CD14-positive monocyte (primary cell): Measurements from ENCODE around the gene TEX261. TPM values are rescaled to one million over a fixed set of nuclear protein-coding genes. Genes with fewer than 3 reads are reported as not detected.
A peak's percentile ranks its signal among the peaks of the same experiment; 100 is the strongest.

Experiments used
- DNase-seq, 3 donors: peaks; one replicate each; pipeline ENCODE4 v3.0.0-alpha.2; 2011 to 2022
- H2AFZ ChIP-seq: 2 replicates; pipeline ENCODE4 v1.6.0; 2012; ENCODE audit warnings: mild to moderate bottlenecking, low read depth, low read length, inconsistent platforms; ENCODE audit not compliant: insufficient read depth, poor library complexity, severe bottlenecking
- H3K27ac ChIP-seq, 2 donors: 1 replicate in 1 of 2; 2 replicates in 1 of 2; pipeline ENCODE4 v1.5.1; 2012 to 2013; ENCODE audit warnings: low read length in 2 of 2, control low read depth in 1 of 2, inconsistent platforms in 1 of 2, low read depth in 1 of 2, mild to moderate bottlenecking in 1 of 2
- H3K27me3 ChIP-seq, 2 donors: one replicate each; pipeline versions ENCODE4 v1.6.0 to v1.6.1; 2011 to 2013; ENCODE audit warnings: low read length in 2 of 2; ENCODE audit not compliant: control insufficient read depth in 2 of 2, insufficient read depth in 2 of 2
- H3K36me3 ChIP-seq, 2 donors: replicated peaks in 1 of 2; 1 replicate in 1 of 2; 2 replicates in 1 of 2; pipeline versions ENCODE4 v1.5.1 to v1.6.1; 2012 to 2013; ENCODE audit warnings: low read length in 2 of 2, control low read depth in 1 of 2, inconsistent platforms in 1 of 2, mild to moderate bottlenecking in 1 of 2; ENCODE audit not compliant: insufficient read depth in 2 of 2, control insufficient read depth in 1 of 2
- H3K4me1 ChIP-seq, 2 donors: 1 replicate in 1 of 2; 2 replicates in 1 of 2; pipeline versions ENCODE4 v1.5.1 to v1.6.1; 2012 to 2013; ENCODE audit warnings: low read length in 2 of 2, control low read depth in 1 of 2, inconsistent platforms in 1 of 2, mild to moderate bottlenecking in 1 of 2, moderate library complexity in 1 of 2; ENCODE audit not compliant: insufficient read depth in 2 of 2, control insufficient read depth in 1 of 2
- H3K4me2 ChIP-seq: replicated peaks from 2 replicates; pipeline ENCODE3; 2012; ENCODE audit warnings: low read length, moderate library complexity, mild to moderate bottlenecking; ENCODE audit not compliant: poor library complexity, severe bottlenecking; ENCODE audit errors: extremely low read depth
- H3K4me3 ChIP-seq, 3 experiments: fragments of 200-600 bp in 1 of 3; sonication (generic) in 1 of 3; replicated peaks in 1 of 3; 1 replicate in 2 of 3; 2 replicates in 1 of 3; pipeline ENCODE4 v1.5.1; 2011 to 2013; ENCODE audit warnings: low read length in 3 of 3, mild to moderate bottlenecking in 3 of 3, control low read depth in 2 of 3, low read depth in 2 of 3, inconsistent platforms in 1 of 3, moderate library complexity in 1 of 3
- H3K79me2 ChIP-seq: 2 replicates; pipeline ENCODE4 v1.6.0; 2012; ENCODE audit warnings: mild to moderate bottlenecking, control low read depth, inconsistent platforms, low read length, moderate library complexity; ENCODE audit not compliant: insufficient read depth
- H3K9ac ChIP-seq: 2 replicates; pipeline ENCODE4 v1.6.0; 2017; ENCODE audit warnings: low read length, mild to moderate bottlenecking; ENCODE audit not compliant: insufficient read depth, poor library complexity, severe bottlenecking
- H3K9me3 ChIP-seq, 2 donors: replicated peaks in 1 of 2; 1 replicate in 1 of 2; 2 replicates in 1 of 2; pipeline versions ENCODE4 v1.5.1 to v1.6.1; 2012 to 2013; ENCODE audit warnings: low read length in 2 of 2, control low read depth in 1 of 2; ENCODE audit not compliant: control insufficient read depth in 1 of 2, insufficient read depth in 1 of 2
- H4K20me1 ChIP-seq: 2 replicates; pipeline ENCODE4 v1.6.0; 2012; ENCODE audit warnings: mild to moderate bottlenecking, low read length, control low read depth, moderate library complexity; ENCODE audit not compliant: insufficient read depth
- H3K27ac Mint-ChIP-seq, 7 donors: one replicate each; pipeline ENCODE4 v1.8.0; 2020; ENCODE audit warnings: mild to moderate bottlenecking in 7 of 7, mixed read lengths in 7 of 7, moderate library complexity in 6 of 7, inconsistent platforms in 2 of 7
- H3K27me3 Mint-ChIP-seq, 3 donors: one replicate each; pipeline ENCODE4 v1.8.0; 2021 to 2022; ENCODE audit warnings: low read depth in 3 of 3, mild to moderate bottlenecking in 3 of 3, mixed read lengths in 3 of 3, moderate library complexity in 3 of 3, inconsistent platforms in 1 of 3
- H3K36me3 Mint-ChIP-seq, 2 donors: one replicate each; pipeline ENCODE4 v1.8.0; 2020; ENCODE audit warnings: mixed read lengths in 2 of 2, inconsistent platforms in 1 of 2, mild to moderate bottlenecking in 1 of 2
- H3K4me1 Mint-ChIP-seq: one replicate; pipeline ENCODE4 v1.8.0; 2020; ENCODE audit warnings: mild to moderate bottlenecking, mixed read lengths
- H3K4me3 Mint-ChIP-seq, 2 donors: one replicate each; pipeline ENCODE4 v1.8.0; 2020; ENCODE audit warnings: mild to moderate bottlenecking in 2 of 2, mixed read lengths in 2 of 2, moderate library complexity in 1 of 2
- H3K9me3 Mint-ChIP-seq, 7 donors: one replicate each; pipeline ENCODE4 v1.8.0; 2020 to 2022; ENCODE audit warnings: mixed read lengths in 7 of 7, mild to moderate bottlenecking in 6 of 7, moderate library complexity in 6 of 7, inconsistent platforms in 2 of 7
- CTCF ChIP-seq: fragments of 200-600 bp; IDR thresholded peaks from one replicate; pipeline ENCODE4 v1.8.0; 2022; ENCODE audit warnings: antibody characterized with exemption, mild to moderate bottlenecking
- WGBS: methylation state at CpG from one replicate; pipeline ENCODE4 v1.1.5; 2013; ENCODE audit warnings: missing lambda C conversion rate; ENCODE audit not compliant: insufficient coverage; 5-methylcytosine and 5-hydroxymethylcytosine counted together
- intact Hi-C, 2 donors: fragments of 100-400 bp; cut with micrococcal nuclease; formaldehyde crosslinking; loops; one replicate each; pipeline versions ENCODE4 v1.15.0 to v1.15.1; 2023
- polyA plus RNA-seq, 3 donors: library from polyadenylated mRNA; depleted of rRNA in 1 of 3; unstranded in 2 of 3; stranded (reverse) in 1 of 3; fragments of 300-500 nt in 2 of 3; fragments of >200 nt in 1 of 3; fragmentation: Illumina TruSeq in 2 of 3; gene quantifications; 1 replicate in 2 of 3; 2 replicates in 1 of 3; pipeline ENCODE4 v1.2.3, GENCODE V29; 2012 to 2021

TEX261 gene
- polyA plus RNA-seq, 3 donors = 20.1 to 32.2 (median 30.6) TPM

DNA sequence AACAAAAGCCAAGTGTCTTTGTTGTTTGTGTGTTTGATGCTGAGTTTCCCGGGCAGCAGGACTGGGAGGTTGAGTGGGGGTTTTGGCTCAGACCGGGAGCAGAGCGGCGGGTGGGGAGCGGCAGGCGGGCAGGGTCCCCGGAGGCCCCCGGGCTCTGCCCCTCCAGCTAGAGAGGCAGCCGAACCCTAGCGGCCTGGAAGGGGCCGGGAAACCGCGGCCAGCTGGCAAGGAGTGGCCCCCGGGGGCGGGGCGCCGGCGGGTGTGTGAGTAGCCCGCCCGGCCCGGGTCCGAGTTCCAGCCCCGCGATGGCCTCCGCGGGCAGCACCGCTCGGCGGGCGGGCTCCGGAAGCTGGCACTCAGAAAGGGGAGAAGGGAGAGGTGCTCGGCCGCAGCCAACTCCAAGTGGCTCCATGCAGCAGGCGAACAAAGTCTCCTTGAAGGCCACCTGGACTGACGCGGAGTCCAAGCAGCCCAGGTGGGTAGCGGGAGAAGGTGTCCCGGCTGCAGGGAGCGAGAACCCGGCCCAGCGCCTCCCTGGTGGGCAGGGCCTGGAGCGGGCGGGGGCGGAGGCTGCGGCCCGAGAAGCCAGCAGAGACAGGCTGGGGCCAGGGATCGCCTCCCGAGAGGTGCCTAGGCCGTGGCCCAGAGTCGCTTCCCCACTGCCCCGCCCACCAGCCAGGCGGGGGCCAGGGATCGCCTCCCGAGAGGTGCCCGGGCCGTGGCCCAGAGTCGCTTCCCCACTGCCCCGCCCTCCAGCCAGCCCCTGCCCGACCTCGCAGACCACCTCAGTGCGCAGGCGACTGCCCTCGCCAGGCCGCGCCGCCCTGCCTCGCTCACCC lies 16.1 kb downstream of the TEX261 start, which contains the start of gene ANKRD53:
Gene ANKRD53 (plus strand): TSS at position 290 of the 839 bp plus-strand sequence. CDS start 16 bp downstream, at position 306.
- 3% methylated on average over 67 of the region's 67 CpGs for WGBS
- H3K27ac ChIP-seq = peak within 1 kb of the TSS; percentile 70 to 88
- H3K36me3 ChIP-seq = no peaks in the 10 kb centered on the region
- DNase-seq = peak in 2 of 3 donors; percentile 20 to 26
- TF ChIP-seq CTCF = no peak
- intact Hi-C loops = no loop called here
- H2AFZ ChIP-seq = peak within 1 kb of the TSS; percentile 89
- H3K4me3 Mint-ChIP-seq = peak within 1 kb of the TSS; percentile 86 to 94
- peaks cover 2 to 18% of the 10 kb centered on the region in 2 donors for H3K27me3 ChIP-seq
- H4K20me1 ChIP-seq = no peaks in the 10 kb centered on the region
- H3K4me3 ChIP-seq = peak within 1 kb of the TSS; percentile 82 to 99 (median 87)
- H3K4me1 ChIP-seq = peaks cover 18 to 24% of the 10 kb centered on the region in 2 donors
- peak within 1 kb of the TSS; percentile 53 to 93 (median 90) for H3K27ac Mint-ChIP-seq
- H3K36me3 Mint-ChIP-seq = peaks cover 11 to 20% of the 10 kb centered on the region in 2 donors
- H3K9me3 ChIP-seq = no peaks in the 10 kb centered on the region
- H3K79me2 ChIP-seq = no peaks in the 10 kb centered on the region
- peaks cover 16% of the 10 kb centered on the region for H3K4me1 Mint-ChIP-seq
- H3K27me3 Mint-ChIP-seq = peaks cover 13 to 32% (median 16%) of the 10 kb centered on the region in 3 donors
- peak within 1 kb of the TSS; percentile 69 for H3K9ac ChIP-seq
- H3K9me3 Mint-ChIP-seq = no peaks in the 10 kb centered on the region
- H3K4me2 ChIP-seq = peak within 1 kb of the TSS; percentile 80

DNA sequence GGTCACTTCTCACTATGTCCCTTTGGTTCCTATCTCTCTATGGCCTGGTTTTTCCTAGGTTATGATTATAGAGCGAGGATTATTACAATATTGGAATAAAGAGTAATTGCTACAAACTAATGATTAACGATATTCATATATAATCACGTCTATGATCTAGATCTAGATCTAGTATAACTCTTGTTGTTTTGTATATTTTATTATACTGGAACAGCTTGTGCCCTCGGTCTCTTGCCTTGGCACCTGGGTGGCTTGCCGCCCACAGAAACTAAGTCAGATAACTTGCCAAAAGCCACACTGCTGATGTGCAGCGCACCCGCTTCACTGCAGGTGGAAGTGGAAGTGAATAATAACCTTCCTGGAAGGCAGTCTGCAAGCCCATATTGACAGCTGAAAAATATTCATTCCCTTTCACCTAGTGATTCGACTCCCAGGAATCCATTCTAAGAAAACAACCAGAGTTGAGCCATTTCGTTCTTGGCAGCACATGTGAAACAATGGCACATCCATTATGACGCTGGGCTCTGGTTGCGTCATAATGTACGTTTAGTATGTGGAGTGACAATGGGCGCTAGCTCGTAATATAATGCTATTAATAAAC lies 17.0 kb downstream of the TEX261 start:
- no peaks in the 10 kb centered on the region for H3K9me3 ChIP-seq
- peak overlapping the region; percentile 80 for H3K4me2 ChIP-seq
- no peaks in the 10 kb centered on the region for H4K20me1 ChIP-seq
- peak; percentile 71 to 81 (median 72) for DNase-seq
- Mint-ChIP-seq H3K27me3 (peaks cover 13 to 36% (median 17%) of the 10 kb centered on the region in 3 donors), H3K4me1 (peaks cover 16% of the 10 kb centered on the region), H3K4me3 (peak overlapping the region; percentile 86 to 94), H3K27ac (peak overlapping the region; percentile 53 to 93 (median 90)), H3K36me3 (peaks cover 4 to 13% of the 10 kb centered on the region in 2 donors), H3K9me3 (no peaks in the 10 kb centered on the region)
- peaks cover 18 to 24% of the 10 kb centered on the region in 2 donors for H3K4me1 ChIP-seq
- peak overlapping the region; percentile 89 for H2AFZ ChIP-seq
- 40% methylated on average over 1 of the region's 14 CpGs for WGBS
- peaks cover 2 to 18% of the 10 kb centered on the region in 2 donors for H3K27me3 ChIP-seq
- no peaks in the 10 kb centered on the region for H3K79me2 ChIP-seq
- H3K9ac ChIP-seq = peak overlapping the region; percentile 69
- intact Hi-C loops = no loop called here
- no peaks in the 10 kb centered on the region for H3K36me3 ChIP-seq
- peak; percentile 55 for TF ChIP-seq CTCF
- peak overlapping the region; percentile 70 to 88 for H3K27ac ChIP-seq
- H3K4me3 ChIP-seq = peak overlapping the region; percentile 82 to 99 (median 87)
